ELF-1 (cell line): ENCODE data around the gene PFDN6.
A peak's percentile ranks its signal among the peaks of the same experiment; 100 is the strongest.
"Not testable (repeated sequence)": the region's sequence is repeated elsewhere in the genome, so short reads cannot be mapped to it uniquely, and the experiment has no call there.

Source experiments
- DNase-seq: peaks from one replicate; pipeline ENCODE4 v3.0.0-alpha.2; 2016; ENCODE audit warnings: low read depth, low spot score

PFDN6 gene

GRCh38 chr6:33273924-33274902, 15.2 kb upstream of the PFDN6 start:
- DNase-seq = no peak

DNA sequence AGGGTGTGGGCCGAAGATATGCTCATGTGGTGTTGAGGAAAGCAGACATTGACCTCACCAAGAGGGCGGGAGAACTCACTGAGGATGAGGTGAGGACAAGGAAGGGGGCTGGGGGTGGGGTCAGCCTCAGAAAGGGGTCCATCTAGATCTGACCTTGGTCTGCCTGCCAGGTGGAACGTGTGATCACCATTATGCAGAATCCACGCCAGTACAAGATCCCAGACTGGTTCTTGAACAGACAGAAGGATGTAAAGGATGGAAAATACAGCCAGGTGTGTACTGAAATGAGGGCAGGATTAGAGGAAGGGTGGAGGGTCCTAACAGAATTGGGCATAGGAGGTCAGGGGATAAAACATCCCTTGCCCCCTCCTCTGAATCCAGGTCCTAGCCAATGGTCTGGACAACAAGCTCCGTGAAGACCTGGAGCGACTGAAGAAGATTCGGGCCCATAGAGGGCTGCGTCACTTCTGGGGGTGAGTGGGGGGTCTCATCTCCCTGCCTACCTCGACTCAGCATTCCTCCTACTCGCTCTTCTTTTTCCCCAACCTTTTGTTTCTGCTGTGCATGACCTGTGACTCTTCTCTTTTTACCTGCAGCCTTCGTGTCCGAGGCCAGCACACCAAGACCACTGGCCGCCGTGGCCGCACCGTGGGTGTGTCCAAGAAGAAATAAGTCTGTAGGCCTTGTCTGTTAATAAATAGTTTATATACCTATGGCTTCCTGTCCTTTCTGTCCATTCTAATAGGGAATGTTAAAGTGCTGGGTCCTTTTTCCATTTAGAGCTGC, 13.4 kb upstream of the PFDN6 start:
- not testable (repeated sequence) for DNase-seq

DNA sequence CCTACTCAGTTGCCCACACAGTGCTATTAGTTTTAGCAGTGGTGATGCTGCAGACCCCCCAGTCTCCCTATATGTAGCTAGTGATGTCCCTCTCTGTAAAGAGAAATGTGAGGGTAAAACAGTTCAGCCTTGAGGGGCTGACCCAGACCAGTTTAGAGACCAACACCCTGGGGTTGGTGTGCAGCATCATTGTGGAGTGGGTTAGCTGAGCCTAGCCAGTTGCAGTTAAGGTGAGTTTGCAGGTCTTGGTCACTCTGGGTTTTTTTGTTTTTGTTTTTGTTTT, 12.9 kb upstream of the PFDN6 start:
- DNase-seq = no peak

GRCh38 chr6:33276864-33277662, 12.3 kb upstream of the PFDN6 start, which contains the start of gene B3GALT4:
TSS of gene B3GALT4 (plus strand) at chr6:33277123. CDS start at chr6:33277420, 297 bp downstream.
- peak; percentile 95 for DNase-seq

- DNase-seq = no peak
Measured at GRCh38 chr6:33277663-33278391, 11.6 kb upstream of the PFDN6 start.

GRCh38 chr6:33278392-33278741, 11.0 kb upstream of the PFDN6 start:
- DNase-seq = no peak

- DNase-seq = no peak
Measured at GRCh38 chr6:33278810-33279209, 10.6 kb upstream of the PFDN6 start.

DNA sequence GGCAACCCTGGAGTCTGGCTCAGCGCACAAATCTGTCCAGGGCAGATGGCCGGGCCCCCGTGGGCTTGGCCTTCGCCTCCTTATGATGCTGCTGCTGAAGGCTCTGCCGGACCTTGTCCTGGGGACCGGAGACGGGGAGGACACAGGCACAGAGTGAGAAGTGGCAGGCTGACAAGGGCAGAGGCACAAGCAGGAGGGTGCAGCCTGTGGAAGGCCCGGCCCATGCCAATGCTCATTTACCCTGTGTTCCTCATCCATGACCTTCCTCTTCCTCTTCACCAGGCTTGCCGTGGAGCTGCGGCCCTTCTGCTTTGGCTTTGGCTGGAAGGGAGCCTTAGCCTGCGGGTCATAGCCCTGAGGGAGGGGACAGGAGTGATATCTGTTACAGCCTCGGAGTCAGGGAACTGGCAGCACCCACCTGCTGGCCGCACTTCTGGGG, 10.1 kb upstream of the PFDN6 start:
- DNase-seq = no peak

GRCh38 chr6:33279971-33280511, 9.4 kb upstream of the PFDN6 start:
- DNase-seq = peak; percentile 94

- DNase-seq = no peak
Measured at GRCh38 chr6:33280539-33280938, 8.9 kb upstream of the PFDN6 start.

DNA sequence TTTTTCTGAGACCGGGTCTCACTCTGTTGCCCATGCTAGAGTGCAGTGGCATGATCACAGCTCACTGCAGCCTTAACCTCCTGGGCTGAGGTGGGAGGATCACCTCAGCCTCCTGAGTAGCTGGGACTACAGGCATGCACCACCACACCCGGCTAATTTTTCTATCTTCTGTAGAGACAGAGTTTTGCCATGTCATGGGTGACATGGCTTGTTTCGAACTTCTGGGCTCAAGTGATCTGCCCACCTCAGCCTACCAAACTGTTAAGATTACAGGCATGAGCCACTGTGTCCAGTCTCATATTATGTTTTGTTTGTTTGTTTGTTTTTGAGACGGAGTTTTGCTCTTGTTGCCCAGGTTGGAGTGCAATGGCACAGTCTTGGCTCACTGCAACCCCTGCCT, 4.2 kb upstream of the PFDN6 start:
- not testable (repeated sequence) for DNase-seq

GRCh38 chr6:33286946-33287914, 2.2 kb upstream of the PFDN6 start:
- DNase-seq = no peak

- DNase-seq = no peak
Measured at GRCh38 chr6:33288141-33288920, 1.1 kb upstream of the PFDN6 start.

DNA sequence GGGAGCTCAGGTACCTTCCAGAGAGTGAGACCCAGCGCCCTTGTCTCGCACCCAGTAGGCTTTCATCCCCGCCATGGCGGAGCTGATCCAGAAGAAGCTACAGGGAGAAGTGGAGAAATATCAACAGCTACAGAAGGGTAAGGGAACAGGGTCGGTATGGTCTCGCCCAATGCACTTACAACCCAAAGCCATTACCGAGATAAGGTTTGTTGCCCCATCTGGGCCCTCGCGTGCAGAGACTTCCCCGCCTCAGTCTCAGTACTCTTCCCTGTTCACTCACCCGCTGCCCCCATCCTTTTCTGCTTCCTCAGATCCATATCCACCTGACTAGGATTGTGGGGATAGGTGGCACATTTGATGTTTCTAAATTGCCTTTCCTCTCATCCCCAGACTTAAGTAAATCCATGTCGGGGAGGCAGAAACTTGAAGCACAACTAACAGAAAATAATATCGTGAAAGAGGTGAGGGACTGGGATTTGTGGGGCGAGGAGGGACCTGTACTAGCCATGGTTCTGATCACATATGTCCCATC, 449 bp downstream of the PFDN6 start:
- DNase-seq = no peak

DNA sequence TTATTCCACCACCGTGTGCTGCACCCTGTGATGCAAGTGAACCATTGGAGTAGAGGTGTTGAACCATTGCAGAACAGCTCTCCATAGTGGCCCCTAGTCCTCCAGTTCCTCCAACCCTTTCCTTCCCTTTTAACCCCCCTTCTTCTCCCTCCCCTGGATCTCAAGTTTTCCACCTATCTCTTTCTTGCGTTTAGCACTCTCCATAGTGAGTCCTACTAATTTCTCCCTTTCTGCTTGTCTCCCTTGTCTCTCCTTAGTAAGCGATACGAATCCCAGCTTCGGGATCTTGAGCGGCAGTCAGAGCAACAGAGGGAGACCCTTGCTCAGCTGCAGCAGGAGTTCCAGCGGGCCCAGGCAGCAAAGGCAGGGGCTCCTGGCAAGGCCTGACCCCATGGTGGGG, 1.1 kb downstream of the PFDN6 start:
- no peak for DNase-seq

DNA sequence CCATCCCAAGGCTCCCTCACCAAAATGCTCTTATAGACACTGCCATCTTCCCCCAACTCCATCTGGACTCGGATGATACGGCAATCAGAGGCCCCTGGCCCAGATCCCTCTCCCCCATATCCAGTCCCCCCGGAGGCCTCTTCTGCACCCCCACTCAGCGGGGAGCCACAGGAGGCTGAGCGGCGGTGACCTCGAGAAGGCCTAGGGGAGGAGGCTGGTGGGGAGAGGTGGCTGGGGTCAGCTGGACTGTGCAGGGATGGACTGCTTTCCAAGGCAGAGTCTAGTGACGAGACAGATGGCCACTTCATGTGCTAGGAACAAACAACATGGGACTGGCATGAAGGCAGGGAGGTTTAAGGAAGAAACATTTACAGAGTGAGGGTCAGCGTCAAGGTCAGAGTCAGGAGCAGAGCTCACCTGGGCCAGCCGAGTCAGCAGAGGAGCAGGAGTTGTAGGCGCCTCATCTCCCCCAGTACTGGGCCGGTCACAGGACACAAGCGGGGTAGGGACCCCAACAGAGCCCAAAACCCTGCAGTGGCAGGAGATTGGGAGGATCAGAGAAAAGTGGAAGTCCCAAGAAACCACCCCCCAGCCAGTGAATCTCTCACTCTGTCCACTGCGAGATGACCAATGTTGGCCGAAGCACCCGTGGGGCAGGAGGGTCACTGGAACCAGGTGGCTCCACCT, 3.7 kb downstream of the PFDN6 start:
- DNase-seq = no peak

DNA sequence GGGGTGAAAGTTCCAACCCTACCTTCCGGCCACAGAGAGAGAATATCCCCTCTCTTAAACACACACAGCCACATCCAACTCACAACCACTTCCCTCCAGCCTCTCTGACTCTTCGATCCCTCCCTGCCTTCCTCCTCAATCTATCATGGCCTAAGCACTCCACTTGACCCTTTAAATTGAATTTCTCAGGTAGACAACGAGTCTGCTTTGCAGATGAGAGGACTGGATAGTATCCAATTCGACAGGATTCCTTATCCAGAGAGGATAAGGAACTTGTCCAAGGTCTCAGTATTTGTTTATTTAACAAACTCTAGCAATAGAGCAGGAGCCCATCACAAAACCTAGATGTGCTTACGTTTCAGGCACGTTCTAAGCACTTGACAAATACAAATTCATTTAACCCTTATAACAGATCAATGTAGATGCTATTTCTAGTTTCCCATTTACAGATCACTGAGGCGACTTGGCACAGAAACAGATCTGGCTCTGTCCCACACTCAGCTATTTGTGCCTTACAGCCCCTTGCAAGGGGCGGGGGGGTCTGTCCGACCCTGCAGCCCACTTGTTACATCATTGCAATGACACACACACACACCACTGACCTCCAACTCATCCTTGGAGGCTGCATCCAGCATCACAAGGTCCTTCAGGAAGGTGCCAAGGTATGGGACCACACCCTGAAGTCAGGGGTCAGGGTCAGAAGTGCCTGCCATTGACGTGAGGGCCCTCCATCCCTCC, 4.9 kb downstream of the PFDN6 start:
- DNase-seq = no peak
